GM19193 (cell line): ENCODE data around the gene CLOCK.

Experiments used
- POLR2A ChIP-seq: IDR thresholded peaks from 4 replicates; pipeline ENCODE4 v1.6.1; 2011; ENCODE audit not compliant: insufficient read depth, insufficient read length; ENCODE audit errors: extremely low read depth

The CLOCK gene

DNA sequence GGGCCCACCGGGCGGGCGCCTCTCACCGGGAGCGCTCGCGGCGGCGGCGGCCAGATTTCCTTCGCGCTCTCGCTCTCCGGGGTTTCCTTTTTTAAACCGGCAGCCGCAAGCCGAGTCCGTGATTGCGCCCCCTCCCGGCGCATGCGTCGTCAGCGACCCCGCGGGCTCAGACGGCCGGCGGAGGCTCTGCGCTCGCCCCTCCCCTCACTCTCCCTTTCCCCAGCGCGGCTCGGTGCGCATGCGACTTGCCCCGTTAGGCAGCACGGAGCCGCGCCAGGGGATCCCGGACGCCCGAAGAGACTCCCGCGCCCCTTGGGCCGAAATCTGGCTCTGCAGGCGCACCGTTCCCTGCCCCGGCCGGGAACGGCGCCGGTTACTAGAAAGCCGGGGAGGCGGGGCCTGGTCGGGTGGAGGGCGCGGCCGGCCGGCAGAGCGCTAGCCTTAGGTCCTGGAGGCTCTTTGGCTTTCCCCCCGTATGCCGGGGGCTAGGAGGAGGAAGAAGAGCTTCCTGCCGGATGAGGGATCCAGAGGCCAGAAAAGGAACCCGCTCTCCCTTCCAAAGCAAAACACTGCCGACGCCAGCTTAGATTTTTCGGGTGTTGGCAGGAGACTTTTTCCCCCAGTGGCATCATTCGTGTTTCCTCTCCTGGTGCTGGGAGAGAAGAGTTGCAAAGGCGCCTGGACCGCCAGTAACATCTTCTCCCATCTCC is at the start of gene CLOCK:
CLOCK (minus strand) TSS at position 154 of the 710 bp plus-strand sequence. CDS start 64,124 bp downstream, outside the sequence.
- peak; percentile 79 for TF ChIP-seq POLR2A

DNA sequence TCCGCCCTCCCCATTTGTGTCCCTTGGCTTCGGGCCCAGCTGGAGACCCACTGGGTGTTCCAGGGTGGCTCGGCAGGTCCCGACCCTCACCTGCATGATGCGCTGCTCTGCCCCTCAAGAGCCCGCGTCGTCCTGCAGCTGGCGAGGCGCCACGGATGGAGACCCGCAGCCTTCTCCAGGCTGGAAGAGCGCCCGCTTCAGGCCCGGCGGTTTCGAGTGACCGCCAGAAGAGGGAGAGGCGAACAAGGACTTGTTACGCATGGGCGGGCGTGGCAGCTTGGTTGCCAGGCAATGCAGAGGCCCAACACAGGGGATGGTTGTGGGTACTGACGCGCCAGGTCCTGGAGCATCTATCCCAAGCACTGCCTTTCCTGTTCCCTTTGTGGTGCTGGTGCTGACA is 45.3 kb upstream of the CLOCK start, which contains the start of gene PDCL2:
PDCL2 (minus strand) TSS at position 232 of the 400 bp plus-strand sequence; CDS start at position 96, 136 bp downstream.
- TF ChIP-seq POLR2A, result no peak

- TF ChIP-seq POLR2A, result no peak
Measured at GRCh38 chr4:55588160-55588559, 41.5 kb upstream of the CLOCK start.

DNA sequence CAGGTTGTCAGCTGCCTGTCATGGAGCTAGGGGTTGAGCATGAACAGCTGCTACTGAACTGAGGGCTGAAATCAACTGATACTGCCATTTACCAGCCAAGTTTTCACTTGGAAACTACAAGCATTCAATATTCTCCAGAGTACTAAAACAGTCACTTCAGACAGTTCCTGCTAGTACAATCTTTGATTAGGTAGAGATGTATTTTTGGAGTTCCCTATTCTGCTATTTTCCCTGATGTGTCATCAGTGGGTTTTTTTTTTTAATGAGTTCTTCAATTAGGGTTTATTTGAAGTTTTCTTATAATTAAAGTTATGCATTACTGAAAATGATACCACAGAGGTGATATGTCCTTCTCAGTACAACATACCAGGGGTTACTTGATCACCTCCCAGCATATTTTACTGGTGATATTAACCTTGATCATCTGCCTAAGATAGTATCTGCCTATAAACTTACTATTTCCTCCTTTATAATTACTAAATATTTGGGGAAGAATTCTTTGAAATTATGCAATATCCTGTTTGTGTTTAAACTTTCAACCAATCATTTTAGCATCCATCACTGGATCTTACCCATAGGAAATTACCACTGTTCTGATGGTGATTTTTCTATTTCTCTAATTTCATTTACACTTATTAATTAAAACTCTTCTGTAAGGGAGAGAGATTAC is 31.8 kb upstream of the CLOCK start:
- no peak for TF ChIP-seq POLR2A

DNA sequence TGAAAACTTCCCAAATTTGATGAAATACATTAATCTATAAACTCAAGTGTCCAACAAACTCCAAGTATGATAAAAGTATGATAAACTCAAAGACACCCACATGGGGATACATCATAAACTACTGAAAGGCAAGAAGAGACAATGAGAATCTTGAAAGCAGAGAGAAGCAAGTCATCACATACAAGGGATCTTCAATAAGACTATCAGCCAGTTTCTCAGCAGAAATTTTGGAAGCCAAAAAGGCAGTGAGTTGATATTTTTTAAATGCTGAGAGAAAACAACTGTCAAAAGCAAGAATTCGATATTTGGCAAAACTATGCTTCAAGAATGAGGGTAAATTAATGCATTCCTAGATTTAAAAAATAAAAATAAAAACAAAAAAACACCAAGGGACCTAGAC is 28.8 kb upstream of the CLOCK start:
- TF ChIP-seq POLR2A, result no peak

DNA sequence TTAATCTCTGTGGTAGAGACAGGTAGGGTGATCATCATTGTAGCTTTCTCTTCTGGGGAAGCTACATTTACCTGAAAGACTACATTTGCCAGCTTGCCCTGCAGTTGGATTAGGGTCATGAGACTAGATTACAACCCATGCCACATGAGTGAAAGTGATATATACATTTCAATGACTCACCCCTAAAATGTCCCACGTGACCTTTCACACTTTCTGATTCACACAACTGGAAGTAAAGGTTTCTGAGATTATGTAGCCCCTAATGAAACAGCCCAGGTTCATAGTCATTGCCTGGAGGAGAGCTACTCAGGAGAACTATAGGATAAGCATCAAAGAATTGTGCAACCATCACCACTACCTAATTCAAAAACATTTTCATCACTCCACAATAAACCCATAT is 27.5 kb upstream of the CLOCK start:
- no peak for TF ChIP-seq POLR2A

DNA sequence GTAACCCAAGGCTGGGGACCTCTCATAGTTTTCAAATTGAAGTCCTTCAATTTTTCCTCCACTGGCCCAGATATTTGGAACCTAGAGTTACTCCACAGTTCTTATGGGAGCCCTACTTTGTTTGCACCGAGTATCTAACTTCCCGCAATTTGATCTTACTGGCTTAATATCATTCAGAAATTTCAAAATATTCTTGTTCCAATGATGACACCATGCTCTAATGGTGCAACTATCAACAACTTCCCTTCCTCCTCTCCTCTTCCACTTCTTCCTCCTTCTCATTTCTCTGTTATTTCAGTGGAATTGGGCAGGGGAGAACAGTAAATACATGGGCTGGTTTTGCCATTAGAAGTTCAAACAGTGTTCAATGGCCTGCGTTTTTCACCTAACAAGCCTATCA is 25.1 kb upstream of the CLOCK start:
- no peak for TF ChIP-seq POLR2A

DNA sequence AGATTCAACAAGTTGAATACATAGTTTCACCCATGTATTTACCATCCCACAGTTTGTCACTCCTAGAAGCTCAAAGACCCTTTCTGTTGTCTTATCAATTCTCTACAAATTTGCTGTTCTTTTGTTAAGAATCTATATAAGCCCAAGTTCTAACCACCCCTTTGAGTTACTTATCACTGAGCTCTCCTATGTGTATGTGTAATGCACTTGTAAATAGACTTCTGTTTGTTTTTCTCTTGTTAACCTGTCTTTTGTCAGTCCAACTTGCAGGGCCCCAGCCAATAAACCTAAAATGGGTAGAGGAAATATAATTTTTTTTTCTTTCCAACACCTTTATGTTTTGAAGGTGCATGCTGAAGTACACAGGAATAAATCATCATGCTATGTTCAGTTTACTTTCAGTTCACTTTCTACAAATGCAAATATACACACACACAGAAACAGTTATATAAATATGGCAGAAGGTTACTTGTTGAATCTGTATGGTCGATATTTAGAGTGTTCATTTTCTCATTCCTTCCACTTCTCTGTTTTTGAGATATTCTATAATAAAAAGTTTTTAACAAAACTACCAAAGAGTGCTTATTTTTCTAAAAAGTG is 22.3 kb upstream of the CLOCK start:
- TF ChIP-seq POLR2A, result no peak

DNA sequence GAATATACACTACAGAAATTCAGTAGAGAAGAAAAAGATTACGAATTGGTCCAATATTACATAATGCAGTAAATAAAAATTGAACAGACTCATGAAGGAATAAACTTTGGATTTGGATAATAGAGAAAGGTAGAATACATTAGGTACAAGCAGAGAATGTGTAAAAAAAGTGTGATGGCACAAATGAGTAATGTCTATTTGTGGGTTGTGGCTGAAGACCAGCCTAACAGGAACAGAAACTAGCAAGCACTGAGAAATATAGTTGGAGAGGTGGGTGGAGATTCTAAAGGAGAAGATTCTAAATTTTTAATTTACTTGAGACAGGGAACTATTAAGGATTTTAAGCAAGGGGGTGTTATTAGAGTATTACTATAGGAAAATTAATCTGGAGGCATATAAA is 15.2 kb upstream of the CLOCK start:
- TF ChIP-seq POLR2A, result no peak

DNA sequence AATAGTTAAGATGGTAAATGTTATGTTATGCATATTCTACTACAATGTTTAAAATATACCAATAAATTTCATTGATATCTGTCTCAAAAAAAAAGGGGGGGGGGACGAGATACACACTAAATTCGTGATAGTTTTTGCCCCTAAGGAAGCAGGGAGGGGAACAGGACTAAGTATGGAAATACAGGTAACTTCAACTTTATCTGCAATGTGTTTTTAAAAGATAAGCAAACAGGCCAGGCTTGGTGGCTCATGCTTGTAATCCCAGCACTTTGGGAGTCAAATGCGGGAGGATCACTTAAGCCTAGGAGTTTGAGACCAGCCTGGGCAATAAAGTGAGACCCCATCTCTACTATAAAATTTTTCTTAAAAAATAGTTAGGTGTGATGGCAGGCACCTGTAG is 13.4 kb upstream of the CLOCK start:
- no peak for TF ChIP-seq POLR2A

GRCh38 chr4:55554453-55555030 is 7.8 kb upstream of the CLOCK start:
- no peak for TF ChIP-seq POLR2A

- no peak for TF ChIP-seq POLR2A
Measured at GRCh38 chr4:55553441-55554201, 6.9 kb upstream of the CLOCK start.

DNA sequence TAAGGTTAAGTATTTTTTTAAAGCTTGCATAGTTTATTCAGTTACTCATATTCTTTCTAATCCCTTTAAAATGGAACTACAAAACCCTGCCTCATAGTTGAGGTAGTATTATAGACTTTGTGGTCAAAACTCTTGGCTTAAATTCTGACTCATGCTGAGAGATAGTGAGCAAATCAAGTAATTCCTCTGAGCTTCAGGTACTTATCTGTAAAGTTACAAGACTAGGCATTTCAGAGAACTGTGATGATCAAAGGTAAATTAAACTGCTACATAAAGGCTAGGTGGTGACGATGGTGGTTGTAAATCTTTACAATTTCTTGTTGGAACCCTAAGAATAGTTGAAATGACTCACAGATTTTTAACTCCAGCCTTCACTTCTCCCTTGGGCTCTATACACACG is 3.2 kb upstream of the CLOCK start:
- no peak for TF ChIP-seq POLR2A

- no peak for TF ChIP-seq POLR2A
Measured at GRCh38 chr4:55547918-55548317, 1.2 kb upstream of the CLOCK start.

DNA sequence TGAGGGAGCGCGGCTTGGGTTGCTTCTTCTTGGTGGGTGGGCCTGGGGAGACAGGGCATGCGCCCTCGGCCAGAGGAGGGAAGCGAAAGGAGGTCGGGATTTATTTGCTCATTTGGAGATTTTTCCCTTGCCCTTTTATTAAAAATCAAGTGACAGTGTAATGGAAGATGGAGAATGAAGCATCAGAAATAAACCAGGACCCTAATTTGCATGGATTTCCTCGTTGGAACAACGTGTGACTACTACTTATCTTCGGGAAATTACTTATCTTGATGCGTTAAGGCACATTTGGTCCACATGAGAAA is 709 bp upstream of the CLOCK start:
- TF ChIP-seq POLR2A, result no peak
